ENCODE measurements around the gene RAPGEF6.

DNA sequence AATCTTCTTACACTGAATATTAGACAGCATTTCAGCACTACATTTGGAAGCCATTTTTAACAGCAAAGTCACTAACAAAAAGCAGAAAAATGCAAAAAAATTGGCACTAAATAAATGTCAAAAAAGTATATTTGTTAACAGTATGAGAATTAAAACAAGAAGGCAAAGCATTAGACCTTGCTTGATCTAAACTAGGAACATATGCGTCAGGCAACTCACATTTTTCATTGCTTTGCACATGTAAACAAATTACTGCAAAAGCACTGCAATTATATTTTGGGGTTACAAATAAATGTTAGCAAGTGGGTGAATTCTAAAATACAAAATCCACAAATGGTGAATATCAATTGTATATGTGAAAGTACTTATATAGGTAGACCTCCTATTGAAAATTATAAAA is 49.0 kb upstream of the RAPGEF6 start:
- TF ChIP-seq CTCF (IDR thresholded peaks at IDR 0.05 in 4 of 5, conservative IDR thresholded peaks at IDR 0.05 in 1 of 5) (no peak), POLR2A (IDR thresholded peaks at IDR 0.05) (no peak)
